ENCODE results near the gene DNAJB6.
A peak's percentile ranks its signal among the peaks of the same experiment; 100 is the strongest.

Gene DNAJB6

DNA sequence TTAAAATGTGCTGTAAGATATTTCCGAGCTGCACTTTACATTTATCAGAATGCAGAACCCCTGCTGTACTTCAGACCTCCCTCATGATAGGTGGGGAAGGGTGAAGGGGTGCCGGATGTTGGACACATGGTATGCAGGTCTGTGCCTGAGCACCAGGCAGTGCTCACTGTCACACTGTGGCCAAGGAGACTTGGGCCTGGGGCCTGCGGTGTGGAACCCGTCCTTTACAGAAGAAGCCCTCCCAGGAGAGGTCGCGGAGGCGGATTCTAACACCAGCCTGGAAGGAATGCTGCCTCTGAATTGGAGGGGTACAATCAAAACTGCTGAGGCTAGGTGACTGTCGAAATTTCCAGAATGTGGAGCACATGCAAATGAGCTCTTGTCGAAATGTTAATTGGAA is 34.5 kb downstream of the DNAJB6 start:
- no peak for DNase-seq

DNA sequence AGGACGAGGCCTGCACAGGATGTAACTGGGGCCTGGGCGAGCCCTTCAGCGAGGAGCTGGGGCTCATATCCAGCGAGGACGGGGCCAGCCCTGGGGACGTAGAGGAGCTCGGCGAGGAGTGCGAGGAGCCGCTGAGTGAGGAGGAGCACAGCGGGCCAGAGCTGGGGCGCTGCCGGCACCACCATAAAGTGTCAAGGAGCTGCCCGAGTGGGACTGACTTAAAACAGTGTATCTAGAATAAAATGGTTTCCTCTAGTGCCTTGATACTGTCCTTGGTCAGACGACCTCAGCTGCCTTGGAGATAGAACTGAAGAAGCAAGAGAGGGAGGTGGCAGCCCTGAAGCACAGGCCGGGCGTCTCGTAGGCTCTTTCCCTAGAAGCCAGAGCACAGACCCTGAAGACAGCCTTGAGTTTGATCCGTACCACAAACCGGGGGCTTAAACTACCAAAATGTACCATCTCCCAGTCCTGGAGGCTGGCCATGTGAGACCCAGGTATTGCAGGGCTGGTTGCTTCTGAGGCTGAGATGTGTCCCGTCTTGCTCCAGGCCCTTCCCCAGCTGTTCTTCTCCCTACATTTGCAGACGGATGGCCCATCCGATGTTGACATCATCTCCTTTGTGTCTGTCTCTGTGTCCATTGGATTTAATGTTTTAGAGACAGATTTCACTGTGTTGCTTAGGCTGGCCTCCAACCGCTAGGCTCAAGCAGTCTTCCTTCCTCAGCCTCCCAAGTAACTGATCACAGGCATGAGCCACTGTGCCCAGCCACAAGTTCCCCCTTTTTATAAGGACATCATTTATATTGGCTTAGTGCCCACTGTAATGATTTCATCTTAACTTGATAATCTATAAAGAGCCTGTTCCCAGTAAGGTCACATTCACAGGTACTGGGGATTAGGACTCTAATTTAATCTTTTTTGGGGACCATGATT is 35.8 kb downstream of the DNAJB6 start:
- DNase-seq = no peak

DNA sequence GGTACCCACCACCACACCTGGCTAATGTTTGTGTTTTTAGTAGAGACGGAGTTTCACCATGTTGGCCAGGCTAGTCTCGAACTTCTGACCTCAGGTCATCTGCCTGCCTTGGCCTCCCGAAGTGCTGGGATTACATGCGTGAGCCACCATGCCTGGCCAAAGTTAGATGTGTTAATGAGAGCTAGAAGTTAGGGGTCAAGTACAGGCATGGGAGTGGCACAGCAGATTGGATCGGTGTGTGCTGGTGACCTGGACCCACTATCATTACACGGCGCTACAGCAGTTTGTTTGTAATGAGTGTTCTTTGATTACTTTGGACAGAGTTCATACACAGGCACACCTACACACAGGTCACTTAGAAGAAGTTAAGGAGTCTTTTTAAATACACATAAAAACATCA is 36.7 kb downstream of the DNAJB6 start:
- no peak for DNase-seq

DNA sequence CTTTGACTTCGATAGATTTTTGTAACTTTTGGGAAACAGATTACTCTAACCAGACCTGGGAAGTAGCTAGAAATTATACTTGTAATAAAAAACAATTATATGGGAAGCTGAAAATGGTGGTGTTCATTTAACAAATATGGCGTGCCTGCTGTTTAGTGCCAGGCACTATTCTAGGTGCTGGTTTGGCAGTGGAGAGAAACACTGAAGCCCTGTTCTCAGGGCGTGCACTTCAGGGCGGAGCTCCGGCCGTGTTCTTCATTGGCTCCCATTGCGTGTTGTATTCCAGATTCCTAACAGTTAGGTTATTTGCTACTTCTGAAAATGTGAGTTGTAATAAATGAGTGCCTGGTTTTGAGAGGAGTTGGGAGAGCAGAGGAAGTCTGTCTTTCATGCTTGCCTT is 38.6 kb downstream of the DNAJB6 start:
- no peak for DNase-seq

DNA sequence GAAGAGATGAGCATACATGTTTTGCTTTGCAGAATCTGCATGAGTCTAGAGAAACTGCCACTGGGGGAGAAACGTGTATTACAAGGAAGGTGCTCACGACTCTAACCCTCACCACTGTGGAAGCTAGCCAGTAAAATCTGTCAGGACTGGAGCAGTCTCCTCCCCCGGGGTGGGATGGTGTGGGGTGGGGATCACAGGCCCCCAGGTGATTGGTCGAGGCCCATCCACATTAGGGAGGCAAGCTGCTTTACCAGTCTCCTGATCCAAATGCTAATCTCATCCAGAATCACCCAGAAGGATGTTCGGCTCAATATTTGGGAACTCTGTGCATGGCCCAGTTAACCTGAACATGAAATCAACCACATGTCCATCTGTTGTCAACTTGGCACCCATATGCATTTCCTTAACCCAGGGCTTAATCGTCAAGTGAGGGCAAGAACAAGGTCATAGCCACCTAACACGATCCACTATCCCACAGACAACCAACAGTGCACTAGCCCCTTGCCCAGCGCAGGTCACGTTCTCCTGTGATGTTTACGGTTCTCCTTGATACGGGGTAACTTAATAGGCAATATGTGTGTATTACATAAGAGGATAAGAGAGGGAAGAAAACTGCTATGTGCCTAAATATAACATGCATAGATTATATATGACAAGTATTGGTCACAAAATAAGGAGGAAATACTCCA is 40.8 kb downstream of the DNAJB6 start:
- no peak for DNase-seq

DNA sequence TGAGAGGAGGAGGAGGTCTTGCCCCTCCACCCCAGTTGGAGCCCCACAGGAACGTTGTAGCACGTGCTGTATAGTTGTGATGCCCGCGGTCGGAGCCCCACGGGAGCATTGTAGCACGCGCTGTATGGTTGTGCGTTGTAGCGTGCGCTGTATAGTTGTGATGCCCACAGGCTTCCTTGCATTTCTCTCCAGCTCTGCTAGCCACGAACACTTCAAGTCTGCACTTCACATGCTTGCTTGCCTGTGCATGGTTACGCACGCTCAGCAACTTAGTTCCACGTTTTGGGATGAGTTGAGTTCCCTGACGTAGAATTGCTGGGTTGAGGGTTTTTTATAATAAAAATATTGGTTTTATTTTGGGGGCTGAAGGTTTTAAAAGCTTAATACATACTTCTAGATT is 41.6 kb downstream of the DNAJB6 start:
- no peak for DNase-seq

DNA sequence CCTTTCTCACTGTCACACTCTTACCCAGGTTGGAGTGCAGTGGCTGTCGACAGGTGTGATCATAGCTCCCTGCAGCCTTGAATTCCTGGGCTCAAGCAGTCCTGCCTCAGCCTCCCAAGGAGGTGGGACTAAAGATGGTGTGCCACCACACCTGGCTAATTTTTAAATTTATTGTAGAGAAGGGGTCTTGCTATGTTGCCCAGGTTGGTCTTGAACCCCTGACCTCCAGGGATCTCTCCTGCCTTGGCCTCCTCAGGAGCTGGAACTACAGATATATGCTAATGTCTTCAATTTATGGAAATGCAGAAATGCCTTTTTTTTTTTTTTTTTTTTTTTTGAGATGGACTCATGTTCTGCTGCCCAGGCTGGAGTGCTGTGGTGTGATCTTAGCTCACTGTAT is 42.7 kb downstream of the DNAJB6 start:
- no peak for DNase-seq

DNA sequence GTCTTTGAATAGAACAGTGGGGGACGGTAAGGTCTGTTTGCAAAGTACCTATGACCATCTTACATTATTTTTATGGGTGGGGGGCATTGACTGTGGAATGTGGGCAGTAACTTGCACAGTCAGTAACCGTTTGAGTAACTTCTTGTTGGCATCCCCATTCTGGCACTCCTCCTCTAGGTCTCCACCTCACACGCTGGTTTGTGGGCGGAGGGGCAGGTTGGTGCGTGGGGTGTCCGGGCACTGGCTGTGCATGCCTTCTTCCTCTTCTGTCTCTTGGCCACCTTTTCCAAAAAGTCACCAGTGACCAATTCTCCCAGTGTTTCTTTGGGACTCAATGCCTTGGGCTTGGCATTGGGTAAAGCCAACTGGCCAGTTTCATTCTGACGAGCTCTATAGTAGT is 43.6 kb downstream of the DNAJB6 start:
- DNase-seq = no peak

DNA sequence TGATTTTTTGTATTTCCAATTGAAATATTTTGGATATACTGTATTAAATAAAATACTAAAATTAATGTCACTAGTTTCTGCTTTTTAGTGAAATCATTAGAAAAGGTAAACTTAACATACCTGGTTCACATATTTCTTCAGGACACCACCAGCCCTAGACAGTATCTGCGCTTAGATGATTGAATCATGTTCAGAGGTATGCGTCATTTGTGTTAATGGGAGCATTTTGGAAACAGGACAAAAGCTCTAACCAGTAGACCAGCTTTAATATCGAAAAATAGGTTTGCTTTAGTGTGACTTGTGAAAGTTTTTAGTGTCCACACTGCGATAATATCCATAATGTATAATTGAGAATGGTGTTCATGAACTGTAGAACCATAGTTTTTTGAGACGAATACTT is 47.1 kb downstream of the DNAJB6 start:
- no peak for DNase-seq

DNA sequence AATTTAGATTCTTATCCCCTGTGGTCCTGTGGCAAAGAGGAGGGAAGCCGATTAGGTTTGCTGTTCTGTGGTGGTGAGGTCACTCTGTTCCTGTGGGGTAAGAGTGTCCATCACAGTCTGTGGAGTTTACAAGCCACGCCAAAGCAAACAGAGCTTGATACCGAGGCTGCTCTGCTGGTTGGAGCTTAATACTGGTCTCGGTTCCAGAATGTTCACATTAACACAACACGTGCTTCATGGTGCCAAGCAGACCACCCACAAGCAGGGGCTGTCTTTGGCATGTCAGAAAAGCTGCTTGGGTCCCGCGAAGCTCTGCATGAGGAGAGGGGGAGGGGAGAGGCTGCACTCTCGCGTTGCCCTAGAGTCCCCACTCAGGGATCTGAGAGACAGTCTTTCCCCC is 47.5 kb downstream of the DNAJB6 start:
- no peak for DNase-seq

DNA sequence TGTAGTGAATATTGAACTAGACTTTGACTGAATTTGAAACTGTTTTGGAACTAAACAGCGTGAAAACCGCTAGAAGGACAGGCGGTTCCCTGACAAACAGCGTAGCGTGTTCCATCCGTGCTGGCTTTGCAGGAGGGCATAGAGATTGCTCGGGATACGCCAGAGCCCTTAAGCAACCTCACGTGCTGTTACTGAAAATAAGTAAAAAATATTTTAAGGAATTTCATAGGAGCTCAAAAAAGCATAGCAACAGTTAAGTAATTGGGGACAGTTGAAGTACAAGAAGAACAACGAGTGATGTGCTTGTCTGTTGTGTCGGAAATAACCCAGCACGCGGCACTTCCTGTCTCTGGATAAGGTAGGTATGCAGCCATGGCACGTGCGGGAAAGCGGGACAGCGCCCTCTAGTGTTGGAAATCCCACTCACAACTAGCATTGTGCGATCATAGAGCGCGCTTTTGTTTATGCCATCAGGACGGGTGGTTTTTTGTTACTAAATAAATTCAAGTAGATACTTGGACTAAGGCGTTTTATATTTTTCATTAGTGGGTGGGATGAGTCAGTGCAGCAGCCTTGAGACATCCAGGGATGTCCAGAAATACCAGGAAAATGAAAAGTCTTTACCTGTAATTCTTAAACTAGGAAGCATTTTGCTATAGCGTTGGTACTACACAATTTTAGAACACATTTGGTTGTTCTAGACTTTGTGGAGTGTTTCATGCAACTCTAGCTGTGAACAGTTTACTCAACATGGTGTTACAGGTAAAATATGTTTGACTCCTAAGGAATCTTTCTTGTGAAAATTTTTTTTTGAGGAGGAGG is 50.4 kb downstream of the DNAJB6 start:
- DNase-seq = peak; percentile 73 to 88 (median 87)

DNA sequence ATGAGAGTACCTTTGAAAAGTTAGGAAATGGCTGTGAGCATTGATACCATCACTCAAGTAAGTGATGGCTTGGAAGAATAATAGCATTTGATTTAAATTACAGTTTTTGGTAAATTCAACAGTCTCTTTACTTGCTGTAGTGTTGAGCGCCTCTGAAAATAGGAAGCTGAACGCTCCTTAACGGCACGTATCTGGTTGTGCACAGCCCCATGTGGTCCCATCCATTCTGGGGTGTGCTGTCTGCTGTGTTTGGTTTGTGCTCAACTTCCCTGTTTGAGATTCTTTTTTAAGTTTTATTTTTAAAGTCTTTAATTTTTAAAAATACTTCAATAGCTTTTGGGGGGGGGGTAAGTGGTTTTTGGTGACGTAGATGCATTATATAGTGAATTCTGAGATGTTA is 51.5 kb downstream of the DNAJB6 start:
- no peak for DNase-seq

DNA sequence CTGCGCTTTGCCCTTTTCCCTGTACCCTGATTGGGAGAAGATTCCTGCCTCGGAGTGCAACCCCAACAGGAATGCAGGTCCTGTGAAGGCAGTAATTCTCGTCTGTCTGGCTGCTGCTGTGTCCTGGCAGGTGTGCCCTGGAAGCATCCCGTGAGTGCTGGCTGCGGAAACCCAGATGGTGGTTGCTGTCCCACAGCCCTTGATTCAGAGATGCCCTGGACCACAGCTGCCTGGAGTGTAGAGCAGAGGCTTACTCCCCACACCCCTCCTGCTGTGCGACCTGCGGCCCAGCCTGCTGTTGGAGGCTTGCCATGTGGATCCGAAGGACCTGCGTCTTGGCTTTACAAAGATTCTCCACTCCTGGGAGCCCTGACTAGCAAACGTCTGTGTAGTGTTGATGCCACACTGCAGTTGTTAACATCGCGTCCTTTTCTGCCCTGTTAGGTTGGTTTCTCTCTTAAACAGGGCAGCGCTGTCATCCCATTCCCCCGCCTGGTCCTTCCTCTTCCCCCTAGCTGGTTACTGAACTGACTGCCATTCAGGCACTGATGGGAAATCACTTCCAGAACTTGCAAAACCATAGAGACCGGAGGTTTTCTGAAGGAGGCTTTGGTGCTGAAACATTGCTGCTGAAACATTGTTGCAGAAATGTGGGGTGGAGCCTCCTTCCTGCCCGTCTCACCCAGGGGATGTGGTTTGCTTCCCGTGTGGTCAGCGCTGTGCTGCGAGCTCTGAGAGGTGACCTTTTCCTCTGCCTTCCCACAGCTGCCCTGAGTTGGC is 53.3 kb downstream of the DNAJB6 start:
- DNase-seq = peak in 1 of 5 donors; percentile 75

DNA sequence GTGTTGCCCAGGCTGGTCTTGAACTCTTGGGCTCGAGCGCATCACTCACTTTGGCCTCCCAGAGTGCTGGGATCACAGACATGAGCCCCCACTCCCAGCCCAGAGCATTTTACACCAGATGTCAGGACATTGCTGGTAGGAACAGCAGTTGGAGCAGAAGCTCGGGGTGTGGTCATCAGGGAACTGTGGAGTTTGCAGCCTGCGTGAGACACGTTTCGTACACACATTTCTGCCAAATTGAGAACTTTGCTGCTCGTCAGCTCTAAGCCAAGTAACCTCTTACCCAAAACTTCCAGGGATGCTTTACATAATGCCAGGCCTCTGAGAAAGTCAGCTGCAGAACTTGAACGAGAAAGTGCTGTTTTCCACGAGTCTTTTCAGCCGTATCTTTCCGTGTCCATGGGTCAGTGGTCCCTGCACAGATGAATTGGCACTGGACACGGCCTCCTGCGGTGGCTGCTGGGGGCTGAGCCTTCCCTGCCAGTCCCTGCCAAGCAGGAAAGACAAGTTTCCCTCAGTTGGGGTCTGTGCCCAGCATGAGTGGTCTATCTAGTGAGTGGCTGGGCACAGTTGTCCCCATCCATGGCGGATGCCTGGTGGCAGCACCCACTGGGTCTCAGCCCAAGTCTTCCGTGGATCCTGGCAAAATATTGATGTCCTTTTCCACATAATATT is 54.4 kb downstream of the DNAJB6 start:
- no peak for DNase-seq

DNA sequence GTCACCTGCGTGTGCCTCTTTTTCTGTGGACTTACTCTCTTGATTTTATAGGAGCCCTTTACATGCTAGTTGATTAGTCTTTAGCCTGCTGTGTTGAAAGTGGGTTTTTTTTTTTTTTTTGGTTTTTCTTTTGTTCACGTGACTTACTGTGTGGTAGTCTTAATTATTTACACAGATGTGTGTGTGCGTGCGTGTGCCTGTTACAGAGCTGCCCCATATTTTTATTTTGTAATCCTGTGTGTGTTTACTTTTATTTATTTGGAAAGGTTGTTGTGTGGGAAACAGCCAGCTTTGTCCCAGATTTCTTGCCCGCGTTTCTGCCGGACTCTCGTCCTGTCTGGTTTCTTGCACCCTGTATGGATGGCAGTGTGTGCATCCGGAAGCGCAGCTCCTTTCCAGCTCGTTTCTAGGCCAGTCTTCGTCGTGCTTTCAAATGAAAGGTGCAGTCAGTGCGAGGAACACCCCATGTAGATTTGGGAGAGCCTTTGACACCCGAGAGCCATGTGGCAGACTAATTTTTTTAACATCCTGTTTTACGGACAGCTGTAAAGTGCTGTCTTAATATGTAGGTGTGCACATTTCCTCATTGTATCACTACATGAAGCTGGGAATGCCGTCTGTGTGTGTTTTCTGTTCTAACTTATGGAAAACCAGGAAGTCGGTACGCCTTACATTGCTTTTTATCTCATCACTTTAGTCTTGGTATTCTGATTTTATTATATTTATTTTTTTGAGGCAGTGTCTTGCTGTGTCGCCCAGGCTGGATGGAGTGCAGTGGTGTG is 55.6 kb downstream of the DNAJB6 start:
- no peak for DNase-seq

DNA sequence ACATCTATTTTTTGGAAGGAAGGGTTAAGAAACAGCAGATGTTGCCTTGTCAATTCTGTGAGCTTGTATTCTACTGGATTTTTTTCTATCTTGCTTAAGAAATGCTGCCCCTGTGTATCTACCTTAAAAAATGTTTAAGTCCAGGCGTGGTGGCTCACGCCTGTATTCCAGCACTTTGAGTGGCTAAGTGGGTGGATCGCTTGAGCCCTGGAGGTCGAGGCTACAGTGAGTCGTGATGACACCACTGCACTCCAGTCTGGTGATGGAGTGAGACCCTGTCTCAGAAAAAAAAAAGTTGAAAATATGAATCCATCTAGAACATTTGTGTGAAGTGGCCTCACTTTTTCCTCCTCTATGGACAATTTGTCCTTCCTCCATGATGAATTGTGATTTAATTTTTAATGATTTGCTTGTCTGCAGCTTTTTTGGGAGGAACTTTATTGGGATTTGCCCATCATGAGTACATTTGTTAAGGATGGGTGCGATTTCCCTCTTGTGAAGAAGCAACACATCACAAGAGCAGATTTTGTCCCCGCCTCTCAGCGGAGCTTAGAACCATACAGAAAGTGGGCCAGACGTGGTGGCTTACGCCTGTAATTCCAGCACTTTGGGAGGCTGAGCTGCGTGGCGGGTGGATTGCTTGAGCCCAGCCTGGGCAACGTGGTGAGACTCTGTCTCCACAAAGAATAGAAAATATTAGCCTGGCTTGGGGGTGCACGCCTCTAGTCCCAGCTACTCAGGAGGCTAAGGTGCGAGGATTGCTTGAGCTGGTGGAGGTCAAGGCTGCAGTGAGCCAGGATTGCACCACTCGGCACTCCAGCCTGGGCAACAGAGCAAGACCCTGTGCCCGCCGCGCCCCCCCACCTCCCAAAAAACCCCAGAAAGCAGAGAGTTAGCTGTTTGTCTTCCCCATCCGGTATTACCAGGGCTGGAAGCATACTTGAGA is 57.7 kb downstream of the DNAJB6 start:
- DNase-seq = no peak

DNA sequence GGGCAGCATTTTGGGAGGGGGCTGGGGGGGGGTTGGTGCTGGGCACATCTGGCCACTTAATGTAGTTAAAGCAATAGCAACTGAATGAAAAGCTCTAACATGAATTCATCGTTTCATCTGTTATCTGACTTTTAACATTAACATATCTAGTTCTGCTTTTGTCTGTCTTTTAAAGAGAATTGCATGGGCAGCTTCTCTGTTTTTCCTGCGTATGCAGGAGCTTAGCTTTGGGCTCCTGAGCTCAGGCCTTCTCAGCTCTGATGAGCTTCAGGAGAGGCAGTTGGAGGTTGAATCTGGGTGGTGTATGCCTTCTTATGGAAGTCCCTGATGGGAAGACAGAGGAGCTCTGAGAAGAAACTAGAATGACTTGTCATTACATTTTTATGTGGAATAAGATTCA is 58.4 kb downstream of the DNAJB6 start:
- no peak for DNase-seq

DNA sequence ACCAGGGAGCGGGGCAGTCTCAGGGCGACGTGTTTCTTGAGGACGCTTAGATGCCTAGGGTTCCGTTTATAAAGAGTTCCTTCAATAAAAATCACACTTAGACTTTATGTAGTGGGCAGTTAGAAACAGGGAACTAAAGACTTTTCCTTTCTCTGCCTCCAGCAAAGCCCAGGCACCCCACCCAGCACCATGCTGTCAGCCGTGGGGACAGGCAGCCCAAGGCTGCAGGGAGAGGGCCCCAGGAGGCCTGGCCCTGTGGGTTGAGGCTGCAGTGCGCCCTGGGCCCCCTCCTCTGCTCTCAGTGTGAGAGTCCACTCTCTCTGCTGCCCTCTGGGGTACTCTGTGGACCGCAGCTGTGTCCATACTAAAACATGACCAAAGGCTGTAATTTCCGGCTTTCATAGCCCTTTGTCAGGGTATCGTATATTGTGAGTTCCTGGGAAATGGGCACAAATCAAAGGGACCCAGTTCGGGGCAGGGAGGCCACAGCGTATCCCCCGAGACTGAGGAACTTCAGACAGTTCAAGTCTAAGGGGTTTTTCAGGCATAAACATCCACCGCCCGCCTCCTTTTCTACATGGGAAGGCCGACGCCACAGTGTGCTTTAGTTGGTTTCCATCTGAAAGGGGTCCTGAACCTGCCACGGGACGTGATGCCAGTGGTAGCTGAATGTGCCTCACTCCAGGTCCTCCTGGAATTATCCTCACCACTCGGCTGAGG is 59.7 kb downstream of the DNAJB6 start:
- DNase-seq = no peak

DNA sequence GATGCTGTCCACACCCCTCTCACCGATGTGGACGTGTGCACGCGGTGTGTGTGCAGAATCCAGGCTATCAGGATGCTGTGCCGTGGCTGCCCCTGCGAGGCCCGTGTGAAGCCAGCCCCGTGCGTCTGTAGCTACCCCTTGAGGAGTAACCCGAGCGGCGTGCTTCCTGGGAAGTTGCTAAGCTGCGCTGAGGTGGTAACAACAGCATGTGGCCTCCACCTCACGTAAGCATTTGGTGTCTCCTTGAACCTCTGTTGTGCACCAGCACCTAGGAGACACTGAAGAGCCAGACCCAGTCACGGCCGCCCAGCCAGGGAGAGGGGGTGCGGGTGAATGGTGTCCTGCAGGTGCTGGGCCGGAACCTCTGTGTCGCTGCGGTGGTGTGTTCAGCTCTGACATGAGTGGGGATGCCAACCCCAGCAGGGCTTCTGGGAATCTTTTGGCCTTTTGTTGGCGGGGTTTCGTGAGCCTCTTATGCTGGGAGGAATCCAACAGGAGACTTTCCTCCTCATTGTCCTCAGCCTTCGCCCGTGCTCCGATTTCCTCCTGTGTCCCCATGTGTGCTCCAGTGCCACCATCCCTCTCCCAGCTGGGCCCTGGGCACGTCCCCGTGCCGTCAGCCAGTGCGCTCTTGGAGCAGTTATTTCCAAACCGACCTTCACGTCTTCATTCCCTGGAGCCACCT is 60.4 kb downstream of the DNAJB6 start:
- DNase-seq = no peak

Measured in T-helper 1 cell (primary cell).